ENCODE results near the gene IPPK.

Gene IPPK

GRCh38 chr9:92714016-92714415 lies 44.1 kb upstream of the IPPK start:
- H3K36me3 ChIP-seq (ENCODE audit: control insufficient read depth, insufficient read depth, low read length) = no peaks in the 10 kb centered on the region
- H3K79me2 ChIP-seq = no peaks in the 10 kb centered on the region
- no peaks in the 10 kb centered on the region for H3K4me1 ChIP-seq
- no peak overlapping the region for H3K27ac ChIP-seq
- no peak overlapping the region for H3K4me2 ChIP-seq (ENCODE audit: low read length)
- H3K9me3 ChIP-seq (ENCODE audit: control insufficient read depth, low read length) = no peaks in the 10 kb centered on the region
- no peak overlapping the region for H2AFZ ChIP-seq
- H3K27me3 ChIP-seq (ENCODE audit: control insufficient read depth, insufficient read depth, low read length) = no peaks in the 10 kb centered on the region
- H3K4me3 ChIP-seq (ENCODE audit: low read depth, low read length) = no peak overlapping the region
- no peak overlapping the region for H3K9ac ChIP-seq
- no peak for TF ChIP-seq CTCF (IDR thresholded peaks at IDR 0.05)

- no peaks in the 10 kb centered on the region for H3K79me2 ChIP-seq
- no peak overlapping the region for H3K4me2 ChIP-seq (ENCODE audit: low read length)
- no peaks in the 10 kb centered on the region for H3K4me1 ChIP-seq
- H3K9me3 ChIP-seq (ENCODE audit: control insufficient read depth, low read length) = no peaks in the 10 kb centered on the region
- H3K9ac ChIP-seq = no peak overlapping the region
- H3K27ac ChIP-seq = no peak overlapping the region
- H3K36me3 ChIP-seq (ENCODE audit: control insufficient read depth, insufficient read depth, low read length) = no peaks in the 10 kb centered on the region
- H2AFZ ChIP-seq = no peak overlapping the region
- no peak for TF ChIP-seq CTCF (IDR thresholded peaks at IDR 0.05)
- no peak overlapping the region for H3K4me3 ChIP-seq (ENCODE audit: low read depth, low read length)
- H3K27me3 ChIP-seq (ENCODE audit: control insufficient read depth, insufficient read depth, low read length) = no peaks in the 10 kb centered on the region
These were observed 43.6 kb upstream of the IPPK start for GRCh38 chr9:92713528-92713927.

GRCh38 chr9:92712767-92713166 lies 42.8 kb upstream of the IPPK start:
- no peaks in the 10 kb centered on the region for H3K36me3 ChIP-seq (ENCODE audit: control insufficient read depth, insufficient read depth, low read length)

GRCh38 chr9:92711844-92712243 lies 41.9 kb upstream of the IPPK start:
- no peak overlapping the region for H3K27ac ChIP-seq
- no peaks in the 10 kb centered on the region for H3K27me3 ChIP-seq (ENCODE audit: control insufficient read depth, insufficient read depth, low read length)
- no peaks in the 10 kb centered on the region for H3K79me2 ChIP-seq
- no peaks in the 10 kb centered on the region for H3K4me1 ChIP-seq
- no peak overlapping the region for H3K4me2 ChIP-seq (ENCODE audit: low read length)
- no peak overlapping the region for H3K9ac ChIP-seq
- H3K9me3 ChIP-seq (ENCODE audit: control insufficient read depth, low read length) = no peaks in the 10 kb centered on the region
- H2AFZ ChIP-seq = no peak overlapping the region
- no peaks in the 10 kb centered on the region for H3K36me3 ChIP-seq (ENCODE audit: control insufficient read depth, insufficient read depth, low read length)
- H3K4me3 ChIP-seq (ENCODE audit: low read depth, low read length) = no peak overlapping the region
- no peak for TF ChIP-seq CTCF (IDR thresholded peaks at IDR 0.05)

More at GRCh38 chr9:92712767-92713166, 42.8 kb upstream of the IPPK start:
- no peaks in the 10 kb centered on the region for H3K79me2 ChIP-seq
- no peak overlapping the region for H3K4me2 ChIP-seq (ENCODE audit: low read length)
- H3K4me1 ChIP-seq = no peaks in the 10 kb centered on the region
- TF ChIP-seq CTCF (IDR thresholded peaks at IDR 0.05) = no peak
- no peak overlapping the region for H3K4me3 ChIP-seq (ENCODE audit: low read depth, low read length)
- no peaks in the 10 kb centered on the region for H3K27me3 ChIP-seq (ENCODE audit: control insufficient read depth, insufficient read depth, low read length)
- no peak overlapping the region for H3K27ac ChIP-seq
- no peak overlapping the region for H3K9ac ChIP-seq
- no peak overlapping the region for H2AFZ ChIP-seq
- H3K9me3 ChIP-seq (ENCODE audit: control insufficient read depth, low read length) = no peaks in the 10 kb centered on the region

GRCh38 chr9:92711146-92711545 lies 41.2 kb upstream of the IPPK start:
- Histone ChIP-seq H3K4me2 (ENCODE audit: low read length) (no peak overlapping the region), H3K79me2 (no peaks in the 10 kb centered on the region), H3K27me3 (ENCODE audit: control insufficient read depth, insufficient read depth, low read length) (no peaks in the 10 kb centered on the region), H3K4me1 (no peaks in the 10 kb centered on the region), H3K9me3 (ENCODE audit: control insufficient read depth, low read length) (no peaks in the 10 kb centered on the region), H2AFZ (no peak overlapping the region), H3K4me3 (ENCODE audit: low read depth, low read length) (no peak overlapping the region), H3K9ac (no peak overlapping the region), H3K27ac (no peak overlapping the region), H3K36me3 (ENCODE audit: control insufficient read depth, insufficient read depth, low read length) (no peaks in the 10 kb centered on the region)
- no peak for TF ChIP-seq CTCF (IDR thresholded peaks at IDR 0.05)
